Ramos (cell line): ENCODE measurements around the gene ING2.
"Not testable (repeated sequence)": the region's sequence is repeated elsewhere in the genome, so short reads cannot be mapped to it uniquely, and the experiment has no call there.

ENCODE experiments used
- in situ Hi-C: fragments of 300-500 bp; cut with MboI; formaldehyde crosslinking; loops from one replicate; pipeline ENCODE4 v1.14.3; 2022; ENCODE audit warnings: low sequenced_read_pairs; ENCODE audit not compliant: unreplicated experiment

Gene ING2, protein sequence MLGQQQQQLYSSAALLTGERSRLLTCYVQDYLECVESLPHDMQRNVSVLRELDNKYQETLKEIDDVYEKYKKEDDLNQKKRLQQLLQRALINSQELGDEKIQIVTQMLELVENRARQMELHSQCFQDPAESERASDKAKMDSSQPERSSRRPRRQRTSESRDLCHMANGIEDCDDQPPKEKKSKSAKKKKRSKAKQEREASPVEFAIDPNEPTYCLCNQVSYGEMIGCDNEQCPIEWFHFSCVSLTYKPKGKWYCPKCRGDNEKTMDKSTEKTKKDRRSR

DNA sequence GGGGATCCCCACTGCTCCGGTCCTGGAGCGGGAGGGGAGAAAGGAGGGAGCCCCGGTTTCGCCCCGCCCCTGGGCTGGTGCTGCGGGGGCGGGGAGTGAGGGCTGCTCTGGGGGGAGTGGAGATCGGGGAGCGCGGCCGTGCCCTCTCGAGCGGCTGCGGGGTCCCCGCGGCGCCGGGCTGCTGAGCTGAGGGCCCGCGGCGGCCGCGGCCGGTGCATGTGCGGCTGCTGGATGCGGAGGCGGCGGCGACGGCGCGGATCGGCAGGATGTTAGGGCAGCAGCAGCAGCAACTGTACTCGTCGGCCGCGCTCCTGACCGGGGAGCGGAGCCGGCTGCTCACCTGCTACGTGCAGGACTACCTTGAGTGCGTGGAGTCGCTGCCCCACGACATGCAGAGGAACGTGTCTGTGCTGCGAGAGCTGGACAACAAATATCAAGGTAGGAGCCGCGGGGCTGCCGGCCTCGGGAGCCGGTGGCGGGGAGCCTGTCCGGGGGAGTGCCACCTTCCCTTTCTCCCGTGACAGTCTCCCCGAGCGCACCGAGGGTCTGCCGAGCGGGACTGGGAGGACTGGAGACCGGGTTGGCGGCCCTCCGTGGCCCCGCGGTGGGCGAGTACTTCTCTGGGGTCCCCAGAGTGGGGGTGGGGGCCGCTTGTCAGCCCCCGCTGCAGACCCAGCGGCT is at the start of gene ING2:
ING2 (plus strand) TSS at position 129 of the 681 bp plus-strand sequence; CDS start at position 267, 138 bp downstream.
- in situ Hi-C loops, result no loop called here

GRCh38 chr4:183455431-183456195 is 49.2 kb upstream of the ING2 start:
- in situ Hi-C loops, result no loop called here

- in situ Hi-C loops, result no loop called here
Observed at GRCh38 chr4:183458005-183458404, 46.9 kb upstream of the ING2 start.

DNA sequence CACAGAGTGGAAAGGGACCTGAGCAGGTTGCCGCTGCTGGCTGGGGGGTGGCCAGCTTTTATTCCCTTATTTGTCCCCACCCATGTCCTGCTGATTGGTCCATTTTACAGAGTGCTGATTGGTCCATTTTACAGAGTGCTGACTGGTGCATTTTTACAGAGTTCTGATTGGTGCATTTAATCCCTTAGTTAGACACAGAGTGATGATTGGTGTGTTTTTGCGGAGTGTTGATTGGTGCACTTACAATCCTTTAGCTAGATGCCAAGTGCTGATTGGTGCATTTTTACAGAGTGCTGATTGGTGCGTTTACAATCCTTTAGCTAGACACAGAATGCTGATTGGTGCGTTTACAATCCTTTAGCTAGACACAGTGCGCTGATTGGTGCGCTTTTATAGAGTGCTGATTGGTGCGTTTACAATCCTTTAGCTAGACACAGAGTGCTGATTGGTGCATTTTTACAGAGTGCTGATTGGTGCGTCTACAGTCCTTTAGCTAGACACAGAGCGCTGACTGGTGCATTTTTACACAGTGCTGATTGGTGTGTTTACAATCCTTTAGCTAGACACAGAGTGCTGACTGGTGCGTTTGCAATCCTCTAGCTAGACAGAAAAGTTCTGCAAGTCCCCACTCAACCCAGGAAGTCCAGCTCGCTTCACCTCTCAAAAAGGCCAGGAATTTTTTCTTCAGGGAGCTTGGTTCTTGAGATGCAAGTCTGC is 40.8 kb upstream of the ING2 start:
- in situ Hi-C loops, result not testable (repeated sequence)

- in situ Hi-C loops, result not testable (repeated sequence)
Observed at GRCh38 chr4:183465879-183466278, 39.0 kb upstream of the ING2 start.

DNA sequence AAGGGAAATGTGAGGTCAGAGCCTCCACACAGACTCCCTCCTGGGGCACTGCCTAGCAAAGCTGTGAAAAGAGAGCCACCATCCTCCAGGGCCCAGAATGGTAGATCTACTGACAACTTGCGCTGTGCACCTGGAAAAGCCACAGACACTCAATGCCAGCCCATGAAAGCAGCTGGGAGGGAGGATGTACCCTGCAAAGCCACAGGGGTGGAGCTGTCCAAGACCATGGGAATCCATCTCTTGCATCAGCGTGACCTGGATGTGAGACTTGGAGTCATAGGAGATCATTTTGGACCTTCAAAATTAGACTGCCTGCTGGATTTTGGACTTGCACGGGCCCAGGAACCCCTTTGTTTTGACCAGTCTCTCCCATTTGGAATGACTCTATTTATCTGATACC is 37.6 kb upstream of the ING2 start:
- in situ Hi-C loops, result no loop called here

- in situ Hi-C loops, result no loop called here
Observed at GRCh38 chr4:183468210-183469095, 36.4 kb upstream of the ING2 start.

DNA sequence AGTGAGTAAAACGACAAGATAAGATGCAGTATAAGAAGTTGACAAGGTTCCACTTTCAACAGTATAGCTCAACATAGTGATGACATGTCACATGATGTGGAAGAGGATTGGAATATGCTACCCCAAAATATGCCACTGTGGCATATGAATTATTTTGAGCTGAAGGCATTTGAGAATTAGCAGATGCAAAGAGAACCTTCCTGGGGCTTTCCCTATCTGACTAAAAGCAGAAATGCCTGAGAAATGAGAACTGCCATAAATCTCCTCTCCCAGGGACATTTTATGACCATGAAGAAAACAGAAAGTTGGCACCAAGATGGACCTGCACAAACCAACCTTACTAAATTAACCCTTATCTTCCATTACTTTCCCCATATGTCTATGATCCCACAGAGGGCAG is 35.6 kb upstream of the ING2 start:
- in situ Hi-C loops, result no loop called here

GRCh38 chr4:183469936-183470335 is 34.9 kb upstream of the ING2 start:
- in situ Hi-C loops, result loop anchor here (10.0 kb wide), 1 partner anchor 135 kb away; no protein-coding TSS in a partner anchor

DNA sequence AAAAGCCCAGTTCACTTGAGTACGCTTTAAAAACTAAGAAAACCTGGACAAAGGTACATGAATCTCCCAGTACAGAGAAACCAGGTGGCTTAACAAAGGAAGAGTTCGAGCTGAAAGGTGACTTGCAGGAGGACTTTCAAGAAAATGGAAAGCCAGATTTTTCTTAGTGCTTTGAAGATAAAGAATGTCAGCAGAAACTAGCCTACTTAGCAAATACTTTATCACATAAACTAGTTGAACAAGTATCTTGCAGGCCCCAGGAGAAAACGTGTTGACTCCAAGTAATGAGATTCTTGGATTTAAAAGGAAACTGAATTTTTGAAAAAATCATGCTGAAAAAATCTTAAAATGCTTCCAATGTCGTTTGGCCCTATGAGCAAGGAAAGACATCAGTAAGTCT is 34.0 kb upstream of the ING2 start:
- in situ Hi-C loops, result loop anchor here (10.0 kb wide), 1 partner anchor 134 kb away; no protein-coding TSS in a partner anchor

DNA sequence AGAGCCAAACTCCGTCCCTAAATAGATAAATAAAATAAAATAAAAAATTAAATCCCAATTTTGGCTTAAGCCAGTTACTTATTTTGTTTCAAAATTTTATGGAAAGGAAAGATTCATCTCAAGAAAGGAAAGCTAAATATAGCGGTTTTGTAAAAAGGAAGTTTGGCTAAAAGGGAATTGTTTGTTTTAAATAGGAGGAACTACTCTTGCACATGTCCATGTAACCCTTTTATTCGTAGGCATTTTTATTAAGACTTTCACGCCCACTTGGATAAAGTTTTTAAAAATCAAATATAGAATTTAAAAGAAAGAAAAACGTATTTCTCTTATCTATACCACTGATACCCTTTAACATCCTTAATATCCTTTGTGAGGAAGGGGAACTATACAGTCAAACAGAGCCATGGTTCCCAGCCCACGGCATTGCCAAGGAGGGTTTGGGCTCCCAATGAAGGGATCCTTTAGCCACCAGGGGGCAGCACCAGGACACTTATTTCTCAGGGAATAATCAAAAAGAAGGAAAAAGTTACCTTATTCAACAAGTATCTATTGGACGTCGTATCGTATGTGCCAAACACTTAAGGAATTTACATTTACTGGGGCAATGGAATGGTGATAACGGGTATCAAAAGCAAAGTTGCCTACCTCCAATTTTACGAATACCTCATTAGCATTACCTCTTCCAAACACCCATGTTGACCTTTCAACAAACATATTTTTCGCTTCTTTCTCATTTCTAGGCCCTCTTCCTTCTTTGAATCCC is 32.7 kb upstream of the ING2 start:
- in situ Hi-C loops, result loop anchor here (10.0 kb wide), 1 partner anchor 133 kb away; no protein-coding TSS in a partner anchor

- in situ Hi-C loops, result loop anchor here (10.0 kb wide), 1 partner anchor 127 kb away; no protein-coding TSS in a partner anchor
Observed at GRCh38 chr4:183478123-183478522, 26.7 kb upstream of the ING2 start.

GRCh38 chr4:183478926-183479325 is 25.9 kb upstream of the ING2 start:
- in situ Hi-C loops, result loop anchor here (10.0 kb wide), 1 partner anchor 126 kb away; no protein-coding TSS in a partner anchor

DNA sequence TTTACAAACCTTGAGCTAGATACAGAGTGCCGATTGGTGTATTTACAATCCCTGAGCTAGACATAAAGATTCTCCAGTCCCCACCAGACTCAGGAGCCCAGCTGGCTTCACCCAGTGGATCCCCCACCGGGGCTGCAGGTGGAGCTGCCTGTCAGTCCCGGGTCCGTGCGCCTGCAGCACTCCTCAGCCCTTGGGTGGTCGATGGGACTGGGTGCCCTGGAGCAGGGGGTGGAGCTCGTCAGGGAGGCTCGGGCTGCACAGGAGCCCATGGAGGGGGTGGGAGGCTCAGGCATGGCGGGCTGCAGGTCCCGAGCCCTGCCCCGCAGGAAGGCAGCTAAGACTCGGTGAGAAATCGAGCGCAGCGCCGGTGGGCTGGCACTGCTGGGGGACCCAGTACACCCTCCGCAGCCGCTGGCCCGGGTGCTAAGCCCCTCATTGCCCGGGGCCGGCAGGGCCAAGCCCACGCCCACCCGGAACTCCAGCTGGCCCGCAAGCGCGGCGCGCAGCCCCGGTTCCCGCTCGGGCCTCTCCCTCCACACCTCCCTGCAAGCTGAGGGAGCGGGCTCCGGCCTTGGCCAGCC is 22.3 kb upstream of the ING2 start:
- in situ Hi-C loops, result not testable (repeated sequence)

DNA sequence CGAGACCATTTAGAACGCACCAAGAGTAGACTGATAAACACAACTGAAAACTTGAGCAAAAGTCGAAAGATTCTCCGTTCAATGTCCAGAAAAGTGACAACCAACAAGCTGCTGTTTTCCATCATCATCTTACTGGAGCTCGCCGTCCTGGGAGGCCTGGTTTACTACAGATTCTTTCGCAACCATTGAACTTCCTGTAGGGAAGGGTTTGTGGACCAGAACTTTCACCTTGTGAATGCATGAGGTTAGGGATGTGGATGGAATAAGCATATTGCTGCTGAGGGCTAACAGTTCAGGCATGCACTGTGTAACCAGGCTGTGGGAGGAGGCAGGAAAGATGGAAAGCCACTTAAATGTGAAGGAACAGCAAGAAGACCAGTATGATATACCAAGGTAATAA is 20.9 kb upstream of the ING2 start:
- in situ Hi-C loops, result no loop called here

GRCh38 chr4:183485411-183486160 is 19.3 kb upstream of the ING2 start:
- in situ Hi-C loops, result no loop called here

DNA sequence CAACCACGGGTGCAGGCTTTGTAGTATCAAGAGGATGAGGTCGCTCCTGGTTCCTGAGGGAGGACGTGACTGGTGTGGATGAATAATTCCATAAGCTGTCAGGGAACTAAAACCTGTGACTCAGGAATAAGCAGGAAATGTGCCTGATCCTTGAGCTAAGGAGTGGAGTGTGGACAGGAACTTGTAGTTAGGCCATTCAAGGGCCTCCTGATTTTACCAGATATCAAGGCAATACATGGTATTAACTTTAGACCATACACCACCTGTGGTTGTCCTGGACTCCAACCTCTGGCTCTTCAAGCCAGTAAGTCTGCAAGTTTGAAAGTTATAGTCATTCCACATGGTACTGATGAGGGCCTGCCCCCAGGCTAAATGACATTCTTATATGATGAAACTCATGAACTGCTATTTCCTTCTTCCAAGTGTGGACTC is 12.1 kb upstream of the ING2 start:
- in situ Hi-C loops, result no loop called here
